Activated CD4-positive, alpha-beta T cell treated with anti-CD3 and anti-CD28 coated beads, Interleukin-2, amount 50 U/mL, for 4 hours (primary cell): ENCODE results near the gene EGR2.
"Not testable (repeated sequence)": the region's sequence is repeated elsewhere in the genome, so short reads cannot be mapped to it uniquely, and the experiment has no call there.

Source experiments
- DNase-seq, 2 experiments: peaks; one replicate each; pipeline ENCODE4 v3.0.0-alpha.2; 2020

Gene EGR2

DNA sequence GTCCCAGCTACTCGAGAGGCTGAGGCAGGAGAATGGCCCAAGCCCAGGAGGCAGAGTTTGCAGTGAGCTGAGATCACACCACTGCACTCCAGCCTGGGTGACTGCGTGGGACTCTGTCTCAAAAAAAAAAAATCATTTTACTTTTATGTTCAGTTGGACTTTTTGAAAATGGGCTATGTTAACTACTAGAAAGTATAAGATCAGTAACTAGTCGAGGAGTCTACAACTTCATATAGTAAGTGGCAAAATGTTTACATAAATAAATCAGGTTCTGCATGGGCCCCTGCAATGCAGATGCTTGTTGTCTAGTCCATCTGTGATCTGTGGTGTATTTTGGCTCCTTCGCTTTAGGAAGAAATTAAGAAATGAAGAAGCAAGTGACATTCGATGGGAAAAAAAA lies 23.9 kb downstream of the EGR2 start:
- no peak for DNase-seq

DNA sequence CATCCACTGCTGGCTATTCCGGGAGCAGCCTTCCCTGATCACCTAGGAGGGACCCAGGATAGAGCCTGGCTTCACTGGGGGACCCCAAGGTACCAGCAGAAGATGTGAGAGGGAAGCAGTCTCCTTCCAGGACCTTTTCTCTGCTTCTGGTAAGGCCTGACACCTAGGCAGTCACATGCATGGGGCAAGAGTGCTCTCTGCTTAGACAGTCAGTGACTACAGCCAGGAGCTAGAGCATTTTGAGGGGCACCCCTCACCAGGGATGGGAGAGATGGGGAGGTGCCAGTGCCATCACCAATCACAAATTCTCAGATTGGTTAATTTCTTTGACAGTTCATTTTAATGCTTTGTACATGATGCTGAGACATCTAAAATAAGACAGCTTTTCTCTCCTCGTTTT lies 25.6 kb downstream of the EGR2 start:
- DNase-seq = no peak

DNA sequence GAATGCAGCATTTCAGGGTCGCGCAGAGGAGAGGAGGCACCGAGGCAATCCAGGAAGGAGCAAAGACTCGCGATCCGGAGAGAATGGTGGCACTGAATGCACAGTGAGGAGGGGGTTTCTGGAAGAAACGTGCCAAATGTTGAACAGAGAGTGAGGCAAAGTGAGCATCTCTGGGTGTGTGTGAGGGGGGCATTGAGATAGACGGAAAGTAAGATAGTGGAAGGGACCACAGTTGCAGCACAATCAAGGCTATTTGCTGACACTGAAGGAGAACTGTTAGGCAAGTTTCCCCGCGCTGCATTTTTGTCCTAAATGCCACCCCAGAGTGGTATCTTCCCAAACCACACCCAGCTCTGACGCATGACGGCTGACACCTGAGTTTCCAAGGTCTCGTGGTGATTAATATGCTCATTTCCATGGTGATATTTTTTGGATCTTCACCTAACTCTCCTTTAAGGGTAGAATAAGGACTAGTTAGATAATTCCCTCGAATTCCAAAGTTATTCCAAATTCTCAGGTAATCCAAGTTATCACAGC lies 26.1 kb downstream of the EGR2 start:
- no peak for DNase-seq

DNA sequence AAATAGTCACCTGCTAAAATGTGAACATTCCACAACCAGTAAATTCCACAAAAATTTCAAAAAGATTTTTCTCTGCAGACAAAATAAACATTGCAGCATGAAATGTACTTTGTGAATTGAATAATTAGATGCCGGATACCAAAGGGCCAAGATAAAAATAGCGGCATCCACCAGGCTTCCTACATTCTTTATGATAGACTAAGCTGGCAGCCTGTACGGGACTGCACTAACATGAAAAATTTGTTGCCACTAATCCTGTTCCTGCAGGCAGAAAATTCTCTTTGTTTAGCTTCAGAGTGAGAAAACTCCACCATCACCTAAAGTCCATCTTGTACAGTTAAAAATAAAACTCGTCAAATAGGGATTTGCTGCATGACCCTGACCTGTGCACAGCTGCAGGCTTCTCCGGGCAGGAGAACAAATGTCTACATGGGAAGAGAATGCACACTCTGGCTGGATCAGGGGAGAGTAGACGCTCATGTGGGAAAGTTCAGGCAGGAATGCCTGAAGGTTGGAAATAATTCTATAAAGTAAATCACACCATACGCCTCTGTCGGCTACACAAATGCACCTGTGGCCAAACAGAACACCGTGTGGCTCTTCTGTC lies 27.2 kb downstream of the EGR2 start:
- no peak for DNase-seq

DNA sequence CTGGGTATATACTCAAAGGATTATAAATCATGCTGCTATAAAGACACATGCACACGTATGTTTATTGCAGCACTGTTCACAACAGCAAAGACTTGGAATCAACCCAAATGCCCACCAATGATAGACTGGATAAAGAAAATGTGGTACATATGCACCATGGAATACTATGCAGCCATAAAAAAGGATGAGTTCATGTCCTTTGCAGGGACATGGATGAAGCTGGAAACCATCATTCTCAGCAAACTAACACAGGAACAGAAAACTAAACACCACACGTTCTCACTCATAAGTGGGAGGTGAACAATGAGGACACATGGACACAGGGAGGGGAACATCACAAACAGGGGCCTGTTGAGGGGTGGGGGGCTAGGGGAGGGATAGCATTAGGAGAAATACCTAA lies 27.9 kb downstream of the EGR2 start:
- DNase-seq = not testable (repeated sequence)

GRCh38 chr10:62784537-62784936 lies 31.6 kb downstream of the EGR2 start:
- not testable (repeated sequence) for DNase-seq

- peak; percentile 82 to 88 for DNase-seq
Measured at GRCh38 chr10:62779487-62780248, 36.5 kb downstream of the EGR2 start.

- no peak for DNase-seq
Measured at GRCh38 chr10:62778125-62778524, 38.0 kb downstream of the EGR2 start.

DNA sequence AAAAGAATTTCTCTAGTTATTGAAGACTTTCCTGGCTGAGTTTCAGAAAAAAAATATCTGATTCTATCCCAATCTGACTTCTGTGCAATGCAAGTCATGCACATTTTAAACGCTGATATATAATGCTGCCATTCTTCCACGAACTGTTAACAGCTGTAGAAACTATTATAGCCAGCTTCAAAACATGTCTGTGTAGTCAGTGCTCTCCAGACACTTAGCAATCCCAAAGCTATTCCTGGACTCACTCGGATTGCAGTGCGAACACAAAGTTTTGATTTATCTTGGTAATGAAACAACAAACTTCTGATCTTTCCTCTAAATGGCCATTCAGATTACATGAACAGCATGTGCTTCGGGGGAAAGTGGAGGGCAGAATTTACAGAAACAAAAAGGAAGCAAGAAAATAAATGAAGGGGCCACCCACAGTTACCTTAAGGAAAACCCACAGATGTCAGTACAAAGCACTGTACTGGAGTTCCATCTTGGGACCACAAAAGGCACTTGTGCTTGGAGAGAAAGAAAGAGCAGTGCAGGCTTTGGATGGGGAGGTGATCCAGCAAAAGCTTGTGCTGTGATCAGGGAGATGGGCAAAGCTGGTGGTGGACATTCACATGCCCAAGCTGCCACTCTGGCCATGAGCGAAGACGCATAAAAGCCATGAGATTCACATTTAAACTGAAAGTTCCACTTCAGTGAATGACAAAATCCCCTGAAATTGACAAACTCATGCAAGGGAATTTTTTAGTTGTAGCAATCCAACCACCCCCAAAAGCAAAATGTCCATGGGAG lies 43.8 kb downstream of the EGR2 start:
- DNase-seq = no peak

DNA sequence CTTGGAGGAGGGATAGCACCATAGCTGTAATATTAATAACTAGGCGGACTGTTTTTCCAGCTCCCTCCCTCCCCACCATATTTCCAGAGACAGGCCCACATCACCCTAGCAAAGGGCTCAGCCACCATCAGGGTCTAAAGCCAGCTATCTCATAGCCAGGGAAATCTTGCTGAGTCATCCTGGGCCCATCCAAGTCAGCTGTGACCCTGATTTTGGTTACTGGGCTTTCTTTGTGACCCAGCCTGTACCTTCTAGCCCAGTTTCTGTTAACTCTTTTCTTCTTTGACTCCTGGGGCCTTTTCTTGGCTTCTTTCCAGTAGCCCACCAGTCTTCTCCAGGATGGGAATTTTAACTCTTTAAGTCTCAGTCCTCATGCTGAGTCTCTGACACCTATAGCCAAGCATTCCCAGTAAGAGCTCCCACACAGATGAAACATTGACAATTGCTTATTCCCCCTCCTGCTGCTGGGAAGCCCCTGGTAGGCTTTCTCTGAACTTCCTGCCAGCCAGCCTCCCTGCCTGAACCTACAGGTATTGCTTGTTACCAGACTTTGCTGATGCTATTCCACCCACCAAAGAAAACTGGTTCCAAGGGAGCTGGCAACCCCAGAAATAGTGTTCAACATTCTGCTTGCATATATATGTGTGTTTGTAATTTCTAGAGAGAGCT lies 46.5 kb downstream of the EGR2 start:
- no peak for DNase-seq

- DNase-seq = no peak
Measured at GRCh38 chr10:62766386-62766785, 49.8 kb downstream of the EGR2 start.

GRCh38 chr10:62765726-62766125 lies 50.4 kb downstream of the EGR2 start:
- no peak for DNase-seq

DNA sequence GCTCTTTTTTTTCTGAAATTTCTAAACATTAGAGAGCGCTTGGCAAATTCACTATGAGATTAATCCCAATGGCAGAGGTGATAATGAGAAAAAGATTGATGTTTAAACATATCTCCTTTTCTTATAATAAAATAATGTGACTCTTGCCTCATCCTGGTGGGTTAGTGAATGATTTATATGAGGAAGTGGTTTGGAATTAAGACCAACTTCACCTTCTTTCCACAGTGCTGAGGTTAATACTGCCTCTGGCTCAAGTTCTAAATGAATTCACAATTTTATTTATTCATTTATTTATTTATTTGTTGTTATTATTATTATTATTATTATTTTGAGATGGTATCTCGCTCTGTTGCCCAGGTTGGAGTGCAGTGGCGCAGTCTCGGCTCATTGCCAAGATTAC lies 52.2 kb downstream of the EGR2 start:
- DNase-seq = no peak

GRCh38 chr10:62763155-62763554 lies 53.0 kb downstream of the EGR2 start:
- no peak for DNase-seq
